ENCODE data around the gene GATB. TPM values are rescaled to one million over a fixed set of nuclear protein-coding genes. Genes with fewer than 3 reads are reported as not detected.

The GATB gene
- total RNA-seq, 1 experiment from 2014 or later, result 21.2 TPM

DNA sequence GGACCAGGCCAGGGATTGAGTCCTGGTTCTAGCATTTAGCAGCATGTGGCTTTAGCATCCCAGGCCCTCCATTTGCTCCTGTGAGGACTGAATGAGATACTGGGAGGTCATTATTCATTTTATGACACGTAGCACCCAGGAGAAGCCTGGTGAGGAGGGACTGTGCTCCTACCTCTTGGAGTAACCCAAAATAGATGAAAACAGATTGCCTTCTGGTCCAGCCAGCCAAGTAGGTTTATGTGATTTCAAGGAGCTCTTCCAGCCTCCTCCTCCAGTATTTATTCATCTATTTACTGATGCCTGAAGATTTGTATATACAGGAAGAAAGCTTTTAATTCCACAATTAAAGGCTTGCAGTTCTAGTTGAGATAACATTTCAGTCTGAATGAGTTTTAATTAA lies 109.3 kb downstream of the GATB start:
- H2BK12ac ChIP-seq (ENCODE audit: insufficient read length, low read depth, low read length), result no peak overlapping the region
- H3K23me2 ChIP-seq (ENCODE audit: insufficient read length, low read depth, low read length, poor library complexity, severe bottlenecking), result no peaks in the 10 kb centered on the region
- no peak overlapping the region for H4K8ac ChIP-seq (replicated peaks; ENCODE audit: insufficient read length, low read depth, low read length)
- no peak overlapping the region for H3K23ac ChIP-seq (ENCODE audit: insufficient read length, low read depth, low read length)
- H3K79me1 ChIP-seq (ENCODE audit: insufficient read depth, low read depth, low read length, poor library complexity, severe bottlenecking), result no peaks in the 10 kb centered on the region
- H2AFZ ChIP-seq (ENCODE audit: low read length), result no peak overlapping the region
- Mint-ChIP-seq H3K4me1 (peaks cover under 1 to 3% of the 10 kb centered on the region in 2 experiments; a peak in 2 of 4 replicates), H3K4me3 (no peak overlapping the region), H3K36me3 (ENCODE audit: insufficient read depth in 1 of 3, low read depth in 3 of 3) (peaks cover 4 to 17% (median 12%) of the 10 kb centered on the region in 3 experiments; a peak in 6 of 7 replicates), H3K27ac (no peak overlapping the region), H3K27me3 (ENCODE audit: low read depth) (no peaks in the 10 kb centered on the region), H3K9me3 (no peaks in the 10 kb centered on the region)
- H4K91ac ChIP-seq (ENCODE audit: insufficient read length, low read depth, low read length), result no peak overlapping the region
- H3K18ac ChIP-seq (ENCODE audit: insufficient read length, low read depth, low read length), result no peak overlapping the region
- no peak overlapping the region for H3K9ac ChIP-seq (ENCODE audit: extremely low read depth, insufficient read length, low read length)
- H3K14ac ChIP-seq (ENCODE audit: insufficient read depth, low read length), result no peak overlapping the region
- H4K20me1 ChIP-seq (ENCODE audit: control insufficient read depth, insufficient read depth, insufficient read length), result no peaks in the 10 kb centered on the region
- no peak overlapping the region for H2BK15ac ChIP-seq (ENCODE audit: low read depth, low read length)
- H4K5ac ChIP-seq (ENCODE audit: insufficient read length, low read depth, low read length), result no peak overlapping the region
- H3K27me3 ChIP-seq (ENCODE audit: insufficient read depth, low read length), result no peaks in the 10 kb centered on the region
- no peak overlapping the region for H3K4me2 ChIP-seq (ENCODE audit: insufficient read depth, insufficient read length, low read length)
- H3K4me1 ChIP-seq (ENCODE audit: insufficient read depth, low read length), result no peaks in the 10 kb centered on the region
- WGBS (ENCODE audit: extremely low coverage, insufficient read length, low lambda C conversion rate), result no CpG with 5 or more reads among the region's 1 CpG
- H3K27ac ChIP-seq (ENCODE audit: insufficient read length, low read depth, low read length), result no peak overlapping the region
- H3T11ph ChIP-seq (ENCODE audit: low read length), result no peak overlapping the region
- DNase-seq, result no peak
- no peak overlapping the region for H2BK5ac ChIP-seq (ENCODE audit: insufficient read length, low read length)
- no peak overlapping the region for H2BK20ac ChIP-seq (ENCODE audit: low read depth, low read length, poor library complexity, severe bottlenecking)
- no peak overlapping the region for H2AK5ac ChIP-seq (ENCODE audit: insufficient read length, low read length)
- H2BK120ac ChIP-seq (ENCODE audit: low read depth, low read length, poor library complexity, severe bottlenecking), result no peak overlapping the region
- no peak overlapping the region for H3K56ac ChIP-seq (ENCODE audit: insufficient read length, low read depth, low read length)
- H3K9me3 ChIP-seq (ENCODE audit: control insufficient read depth, low read depth, low read length), result no peaks in the 10 kb centered on the region
- H3K4ac ChIP-seq (ENCODE audit: low read depth, low read length), result no peak overlapping the region
- no peaks in the 10 kb centered on the region for H3K79me2 ChIP-seq (ENCODE audit: insufficient read depth, low read length)
- TF ChIP-seq CTCF (conservative IDR thresholded peaks at IDR 0.05), result no peak

Measured in H9 (cell line).